Neural progenitor cell (in vitro differentiated cells): ENCODE results near the gene TRAF1.

Experiments
- CTCF ChIP-seq: fragments of 200-600 bp; sonication (generic); IDR thresholded peaks from 2 replicates; pipeline ENCODE4 v1.5.1; 2017; ENCODE audit warnings: antibody characterized with exemption, mild to moderate bottlenecking
- EZH2 ChIP-seq: fragments of 200-600 bp; sonication (generic); IDR thresholded peaks from 2 replicates; pipeline ENCODE4 v1.6.1; 2017; ENCODE audit warnings: antibody characterized with exemption, mild to moderate bottlenecking, moderate library complexity
- EZH2phosphoT487 ChIP-seq: fragments of 200-600 bp; sonication (generic); IDR thresholded peaks from 2 replicates; pipeline ENCODE4 v1.6.1; 2017; ENCODE audit warnings: antibody characterized with exemption

- TF ChIP-seq CTCF (no peak), EZH2 (no peak), EZH2phosphoT487 (no peak)
Measured at GRCh38 chr9:120891245-120891883, 35.2 kb downstream of the TRAF1 start.
